HCT116 (cell line): ENCODE measurements around the gene AHI1. TPM values are rescaled to one million over a fixed set of nuclear protein-coding genes. Genes with fewer than 3 reads are reported as not detected.

Experiments
- ATAC-seq: fragments of 200-7000 bp; cut with Tn5 transposase; 2 replicates; pipeline ENCODE4 v1.9.1; 2020; ENCODE audit warnings: mild to moderate bottlenecking, moderate library complexity
- BruUV-seq: library from RNA; stranded (reverse); fragments of 400-500 nt; replicated peaks from 2 replicates; lab custom pipeline; 2021; lab: Mats Ljungman, UMichigan
- CTCF ChIA-PET: fragments of 300-600 bp; sonication (Branson Sonifier 250); formaldehyde crosslinking; loops from one replicate; lab custom pipeline; 2021; ENCODE audit warnings: antibody characterized with exemption; lab: Charles Lee
- POLR2A ChIA-PET: fragments of 300-600, 350-600 bp; sonication (Branson Sonifier 250); formaldehyde crosslinking; loops from one replicate; lab custom pipeline; 2021; ENCODE audit warnings: antibody characterized with exemption; lab: Charles Lee
- RAD21 ChIA-PET, 2 experiments: fragments of 300-600 bp; sonication (Branson Sonifier 250); formaldehyde crosslinking; loops; one replicate each; lab custom pipeline; 2023; ENCODE audit warnings: low total read pairs in 2 of 2; ENCODE audit not compliant: uncharacterized antibody in 2 of 2, unreplicated experiment in 2 of 2, low non-redundant PET in 1 of 2; lab: Charles Lee
- DNase-seq: peaks from one replicate; pipeline ENCODE4 v3.0.0-alpha.2; 2010; ENCODE audit warnings: low read depth, low spot score
- H2AFZ ChIP-seq: fragments of 200-600 bp; shearing (Covaris generic), sonication (generic); 2 replicates; pipeline ENCODE4 v1.6.1; 2017; ENCODE audit warnings: low read depth, mixed run types, mixed read lengths, antibody characterized with exemption, low read length; ENCODE audit not compliant: poor library complexity, severe bottlenecking
- H3K27ac ChIP-seq: 2 replicates; pipeline ENCODE4 v1.5.1; 2012; ENCODE audit warnings: low read depth, low read length
- H3K27me3 ChIP-seq: fragments of 200-600 bp; sonication (generic); 2 replicates; pipeline ENCODE4 v1.6.1; 2016; ENCODE audit warnings: mixed run types, low read length, mixed read lengths; ENCODE audit not compliant: insufficient read depth
- H3K36me3 ChIP-seq, 2 experiments: fragments of 200-500 bp in 1 of 2; fragments of 200-600 bp in 1 of 2; sonication (Bioruptor generic) in 1 of 2; sonication (generic) in 1 of 2; 2 replicates each; pipeline versions ENCODE4 v1.5.1 to v1.6.1; 2014 to 2016; ENCODE audit warnings: low read length in 2 of 2, inconsistent platforms in 1 of 2, mixed read lengths in 1 of 2, mixed run types in 1 of 2; ENCODE audit not compliant: insufficient read depth in 2 of 2, control insufficient read depth in 1 of 2
- H3K4me1 ChIP-seq, 2 experiments: fragments of 200-600 bp in 1 of 2; sonication (generic) in 1 of 2; 2 replicates each; pipeline versions ENCODE4 v1.5.1 to v1.6.1; 2012 to 2017; ENCODE audit warnings: low read length in 2 of 2, inconsistent platforms in 1 of 2, mild to moderate bottlenecking in 1 of 2, mixed read lengths in 1 of 2, mixed run types in 1 of 2, moderate library complexity in 1 of 2; ENCODE audit not compliant: insufficient read depth in 2 of 2, control insufficient read depth in 1 of 2
- H3K4me2 ChIP-seq: fragments of 200-600 bp; sonication (generic); 2 replicates; pipeline ENCODE4 v1.6.1; 2017; ENCODE audit warnings: mixed run types, low read length, mixed read lengths
- H3K4me3 ChIP-seq, 2 experiments: fragments of 200-600 bp in 1 of 2; sonication (generic) in 1 of 2; replicated peaks in 1 of 2; 2 replicates each; pipeline ENCODE4 v1.5.1; 2011 to 2016; ENCODE audit warnings: low read length in 2 of 2, control low read depth in 1 of 2, low read depth in 1 of 2, mild to moderate bottlenecking in 1 of 2, mixed read lengths in 1 of 2, mixed run types in 1 of 2
- H3K79me2 ChIP-seq: fragments of 200-600 bp; sonication (generic); 2 replicates; pipeline ENCODE4 v1.6.1; 2017; ENCODE audit warnings: mild to moderate bottlenecking, mixed run types, low read length, moderate library complexity, mixed read lengths; ENCODE audit not compliant: insufficient read depth
- H3K9ac ChIP-seq: fragments of 200-600 bp; sonication (generic); 2 replicates; pipeline ENCODE4 v1.6.1; 2016; ENCODE audit warnings: low read length, mixed read lengths
- H3K9me2 ChIP-seq: fragments of 200-600 bp; sonication (generic), shearing (Covaris generic); 2 replicates; pipeline ENCODE4 v1.6.1; 2017; ENCODE audit warnings: mixed run types, mild to moderate bottlenecking, moderate library complexity; ENCODE audit not compliant: insufficient read depth
- H3K9me3 ChIP-seq, 2 experiments: fragments of 200-500 bp in 1 of 2; fragments of 200-600 bp in 1 of 2; sonication (Bioruptor generic) in 1 of 2; sonication (generic) in 1 of 2; 2 replicates each; pipeline ENCODE4 v1.6.1; 2014 to 2017; ENCODE audit warnings: low read length in 2 of 2, mixed read lengths in 2 of 2, inconsistent platforms in 1 of 2, low read depth in 1 of 2, mild to moderate bottlenecking in 1 of 2, mixed run types in 1 of 2, moderate library complexity in 1 of 2; ENCODE audit not compliant: control insufficient read depth in 1 of 2, insufficient read depth in 1 of 2
- H4K20me1 ChIP-seq: fragments of 200-600 bp; sonication (generic), shearing (Covaris generic); 2 replicates; pipeline ENCODE4 v1.6.1; 2017; ENCODE audit warnings: mixed run types, mild to moderate bottlenecking, moderate library complexity; ENCODE audit not compliant: insufficient read depth
- CEBPB ChIP-seq: IDR thresholded peaks from 2 replicates; pipeline ENCODE4 v1.6.1; 2012; ENCODE audit warnings: low read depth
- EZH2 ChIP-seq: fragments of 200-600 bp; sonication (generic); IDR thresholded peaks from 2 replicates; pipeline ENCODE4 v1.6.1; 2017; ENCODE audit warnings: antibody characterized with exemption, mixed run types
- EZH2phosphoT487 ChIP-seq: fragments of 200-600 bp; IDR thresholded peaks from 2 replicates; pipeline ENCODE4 v1.6.1; 2018; ENCODE audit warnings: antibody characterized with exemption, borderline replicate concordance
- FOSL1 ChIP-seq: IDR thresholded peaks from 2 replicates; pipeline ENCODE4 v1.6.1; 2012; ENCODE audit warnings: low read depth
- JUND ChIP-seq: IDR thresholded peaks from 2 replicates; pipeline ENCODE4 v1.6.1; 2012
- POLR2A ChIP-seq: IDR thresholded peaks from 2 replicates; pipeline ENCODE4 v1.7.0; 2011; ENCODE audit warnings: borderline replicate concordance; ENCODE audit not compliant: insufficient read depth, insufficient read length; ENCODE audit errors: extremely low read depth
- RAD21 ChIP-seq: IDR thresholded peaks from 2 replicates; pipeline ENCODE4 v1.6.1; 2012; ENCODE audit warnings: low read depth, mild to moderate bottlenecking
- SIN3A ChIP-seq: IDR thresholded peaks from 2 replicates; pipeline ENCODE4 v1.6.1; 2012; ENCODE audit warnings: low read depth
- SP1 ChIP-seq: IDR thresholded peaks from 2 replicates; pipeline ENCODE4 v1.6.1; 2012; ENCODE audit warnings: low read depth
- SRF ChIP-seq: IDR thresholded peaks from 2 replicates; pipeline ENCODE4 v1.6.1; 2012; ENCODE audit warnings: low read depth
- TCF7L2 ChIP-seq: IDR thresholded peaks from 2 replicates; pipeline ENCODE4 v1.7.0; 2011; ENCODE audit warnings: borderline replicate concordance, inconsistent platforms; ENCODE audit not compliant: insufficient read depth, insufficient read length; ENCODE audit errors: extremely low read depth
- YY1 ChIP-seq: IDR thresholded peaks from 2 replicates; pipeline ENCODE4 v1.6.1; 2011; ENCODE audit warnings: low read length, low read depth, moderate library complexity, mild to moderate bottlenecking; ENCODE audit not compliant: insufficient replicate concordance; ENCODE audit errors: extremely low read depth
- ZFX ChIP-seq: fragments of 450-650 bp; IDR thresholded peaks from 2 replicates; pipeline ENCODE4 v1.6.1; 2017
- ZNF274 ChIP-seq: fragments of 200-500 bp; sonication (Bioruptor generic); IDR thresholded peaks from 2 replicates; pipeline ENCODE4 v1.6.1; 2014; ENCODE audit warnings: mild to moderate bottlenecking, low read depth, low read length, inconsistent platforms
- intact Hi-C: fragments of 100-400 bp; cut with micrococcal nuclease; formaldehyde crosslinking; loops from 2 replicates; pipeline ENCODE4 v1.10.0; 2022
- total RNA-seq: library from RNA; stranded (reverse); gene quantifications from one replicate; pipeline ENCODE4 v1.2.1, GENCODE V29; 2021; ENCODE audit not compliant: unreplicated experiment
- TF ChIP-seq, protein P1 (sequence below): IDR thresholded peaks from 2 replicates; pipeline ENCODE4 v1.6.1; 2012
- TF ChIP-seq, protein P2 (sequence below): IDR thresholded peaks from 2 replicates; pipeline ENCODE4 v1.6.1; 2012; ENCODE audit warnings: low read depth
- TF ChIP-seq, protein P3 (sequence below): IDR thresholded peaks from 2 replicates; pipeline ENCODE4 v1.6.1; 2011; ENCODE audit warnings: mild to moderate bottlenecking, low read length, moderate library complexity; ENCODE audit not compliant: insufficient replicate concordance; ENCODE audit errors: extremely low read depth

The AHI1 gene
- total RNA-seq, 1 experiment from 2014 or later, result 29.6 TPM

DNA sequence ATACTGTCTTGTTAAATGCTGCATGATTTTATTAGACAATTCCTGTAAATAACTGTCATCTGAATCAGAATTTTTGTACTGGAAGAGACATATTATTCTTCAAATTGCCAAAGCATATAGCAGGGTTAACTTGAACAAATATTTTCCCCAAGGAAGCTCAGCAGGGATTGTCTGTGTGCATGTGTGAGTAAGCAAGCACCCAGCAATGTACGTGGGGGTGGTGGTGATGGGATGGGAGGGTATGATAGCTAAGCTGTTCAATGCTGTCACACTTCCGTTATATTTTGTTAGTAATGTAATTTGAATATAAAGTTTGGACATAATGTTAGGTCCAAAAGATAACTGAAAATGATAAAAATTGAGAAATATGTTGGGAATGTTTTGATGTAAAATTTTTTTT lies 198.3 kb downstream of the AHI1 start:
- ChIA-PET POLR2A (no interaction called here), CTCF (no interaction called here), RAD21 (no interaction called here)
- Histone ChIP-seq H3K4me3 (no peak overlapping the region), H3K4me1 (no peaks in the 10 kb centered on the region), H3K79me2 (no peaks in the 10 kb centered on the region), H3K4me2 (no peak overlapping the region), H4K20me1 (no peaks in the 10 kb centered on the region), H3K9ac (no peak overlapping the region), H2AFZ (no peak overlapping the region), H3K27me3 (no peaks in the 10 kb centered on the region), H3K9me3 (no peaks in the 10 kb centered on the region), H3K27ac (no peak overlapping the region), H3K36me3 (no peaks in the 10 kb centered on the region), H3K9me2 (no peaks in the 10 kb centered on the region)
- no TSS peak for BruUV-seq
- no peak for TF ChIP-seq ZFX
- no peak for ATAC-seq
- intact Hi-C loops, result no loop called here
- no peak for DNase-seq

DNA sequence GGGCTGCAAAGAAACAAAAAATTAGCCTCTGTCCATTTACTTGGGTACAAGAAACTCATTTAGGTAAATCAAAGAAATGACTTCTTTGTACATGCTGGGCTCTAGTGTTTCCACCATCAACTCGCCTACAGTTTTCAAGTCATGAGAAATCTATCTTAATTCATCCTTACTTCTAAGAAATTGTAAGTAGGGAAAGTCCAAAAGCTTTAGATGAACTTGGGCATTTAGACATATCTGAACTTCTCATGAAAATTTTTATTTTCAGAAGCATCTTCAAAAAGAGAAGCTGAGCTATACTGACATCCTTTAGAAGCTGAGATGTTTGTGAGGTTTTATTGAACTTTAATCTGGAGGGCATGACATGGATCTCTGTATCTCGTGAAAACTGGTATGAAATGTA lies 199.1 kb downstream of the AHI1 start:
- DNase-seq (no peak), ATAC-seq (no peak)
- intact Hi-C loops, result no loop called here
- Histone ChIP-seq H4K20me1 (no peaks in the 10 kb centered on the region), H3K9me2 (no peaks in the 10 kb centered on the region), H3K4me3 (no peak overlapping the region), H3K4me2 (no peak overlapping the region), H3K4me1 (no peaks in the 10 kb centered on the region), H2AFZ (no peak overlapping the region), H3K79me2 (no peaks in the 10 kb centered on the region), H3K27ac (no peak overlapping the region), H3K9ac (no peak overlapping the region), H3K9me3 (no peaks in the 10 kb centered on the region)
- POLR2A ChIA-PET, result no interaction called here
- RAD21 ChIA-PET, result no interaction called here
- CTCF ChIA-PET, result no interaction called here
- TF ChIP-seq RAD21, result no peak
- no peak for TF ChIP-seq FOSL1
- TF ChIP-seq CEBPB, result no peak
- no peak for TF ChIP-seq SRF
- TF ChIP-seq, protein P1, sequence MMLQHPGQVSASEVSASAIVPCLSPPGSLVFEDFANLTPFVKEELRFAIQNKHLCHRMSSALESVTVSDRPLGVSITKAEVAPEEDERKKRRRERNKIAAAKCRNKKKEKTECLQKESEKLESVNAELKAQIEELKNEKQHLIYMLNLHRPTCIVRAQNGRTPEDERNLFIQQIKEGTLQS, result no peak
- TF ChIP-seq, protein P2, sequence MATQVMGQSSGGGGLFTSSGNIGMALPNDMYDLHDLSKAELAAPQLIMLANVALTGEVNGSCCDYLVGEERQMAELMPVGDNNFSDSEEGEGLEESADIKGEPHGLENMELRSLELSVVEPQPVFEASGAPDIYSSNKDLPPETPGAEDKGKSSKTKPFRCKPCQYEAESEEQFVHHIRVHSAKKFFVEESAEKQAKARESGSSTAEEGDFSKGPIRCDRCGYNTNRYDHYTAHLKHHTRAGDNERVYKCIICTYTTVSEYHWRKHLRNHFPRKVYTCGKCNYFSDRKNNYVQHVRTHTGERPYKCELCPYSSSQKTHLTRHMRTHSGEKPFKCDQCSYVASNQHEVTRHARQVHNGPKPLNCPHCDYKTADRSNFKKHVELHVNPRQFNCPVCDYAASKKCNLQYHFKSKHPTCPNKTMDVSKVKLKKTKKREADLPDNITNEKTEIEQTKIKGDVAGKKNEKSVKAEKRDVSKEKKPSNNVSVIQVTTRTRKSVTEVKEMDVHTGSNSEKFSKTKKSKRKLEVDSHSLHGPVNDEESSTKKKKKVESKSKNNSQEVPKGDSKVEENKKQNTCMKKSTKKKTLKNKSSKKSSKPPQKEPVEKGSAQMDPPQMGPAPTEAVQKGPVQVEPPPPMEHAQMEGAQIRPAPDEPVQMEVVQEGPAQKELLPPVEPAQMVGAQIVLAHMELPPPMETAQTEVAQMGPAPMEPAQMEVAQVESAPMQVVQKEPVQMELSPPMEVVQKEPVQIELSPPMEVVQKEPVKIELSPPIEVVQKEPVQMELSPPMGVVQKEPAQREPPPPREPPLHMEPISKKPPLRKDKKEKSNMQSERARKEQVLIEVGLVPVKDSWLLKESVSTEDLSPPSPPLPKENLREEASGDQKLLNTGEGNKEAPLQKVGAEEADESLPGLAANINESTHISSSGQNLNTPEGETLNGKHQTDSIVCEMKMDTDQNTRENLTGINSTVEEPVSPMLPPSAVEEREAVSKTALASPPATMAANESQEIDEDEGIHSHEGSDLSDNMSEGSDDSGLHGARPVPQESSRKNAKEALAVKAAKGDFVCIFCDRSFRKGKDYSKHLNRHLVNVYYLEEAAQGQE, result no peak
- TF ChIP-seq YY1, result no peak
- no peak for TF ChIP-seq EZH2phosphoT487
- TF ChIP-seq EZH2, result no peak
- no peak for TF ChIP-seq SIN3A
- TF ChIP-seq, protein P3, sequence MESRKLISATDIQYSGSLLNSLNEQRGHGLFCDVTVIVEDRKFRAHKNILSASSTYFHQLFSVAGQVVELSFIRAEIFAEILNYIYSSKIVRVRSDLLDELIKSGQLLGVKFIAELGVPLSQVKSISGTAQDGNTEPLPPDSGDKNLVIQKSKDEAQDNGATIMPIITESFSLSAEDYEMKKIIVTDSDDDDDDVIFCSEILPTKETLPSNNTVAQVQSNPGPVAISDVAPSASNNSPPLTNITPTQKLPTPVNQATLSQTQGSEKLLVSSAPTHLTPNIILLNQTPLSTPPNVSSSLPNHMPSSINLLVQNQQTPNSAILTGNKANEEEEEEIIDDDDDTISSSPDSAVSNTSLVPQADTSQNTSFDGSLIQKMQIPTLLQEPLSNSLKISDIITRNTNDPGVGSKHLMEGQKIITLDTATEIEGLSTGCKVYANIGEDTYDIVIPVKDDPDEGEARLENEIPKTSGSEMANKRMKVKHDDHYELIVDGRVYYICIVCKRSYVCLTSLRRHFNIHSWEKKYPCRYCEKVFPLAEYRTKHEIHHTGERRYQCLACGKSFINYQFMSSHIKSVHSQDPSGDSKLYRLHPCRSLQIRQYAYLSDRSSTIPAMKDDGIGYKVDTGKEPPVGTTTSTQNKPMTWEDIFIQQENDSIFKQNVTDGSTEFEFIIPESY, result no peak
- no peak for TF ChIP-seq JUND
- no peak for TF ChIP-seq ZFX
- TF ChIP-seq POLR2A, result no peak
- TF ChIP-seq SP1, result no peak
- no peak for TF ChIP-seq ZNF274
- no peak for TF ChIP-seq TCF7L2
- TF ChIP-seq, all 23 proteins: peak for 0
- BruUV-seq, result no TSS peak
- H3K36me3 ChIP-seq, result no peaks in the 10 kb centered on the region
- no peaks in the 10 kb centered on the region for H3K27me3 ChIP-seq
